ENCODE measurements around the gene SFMBT1.

The SFMBT1 gene

DNA sequence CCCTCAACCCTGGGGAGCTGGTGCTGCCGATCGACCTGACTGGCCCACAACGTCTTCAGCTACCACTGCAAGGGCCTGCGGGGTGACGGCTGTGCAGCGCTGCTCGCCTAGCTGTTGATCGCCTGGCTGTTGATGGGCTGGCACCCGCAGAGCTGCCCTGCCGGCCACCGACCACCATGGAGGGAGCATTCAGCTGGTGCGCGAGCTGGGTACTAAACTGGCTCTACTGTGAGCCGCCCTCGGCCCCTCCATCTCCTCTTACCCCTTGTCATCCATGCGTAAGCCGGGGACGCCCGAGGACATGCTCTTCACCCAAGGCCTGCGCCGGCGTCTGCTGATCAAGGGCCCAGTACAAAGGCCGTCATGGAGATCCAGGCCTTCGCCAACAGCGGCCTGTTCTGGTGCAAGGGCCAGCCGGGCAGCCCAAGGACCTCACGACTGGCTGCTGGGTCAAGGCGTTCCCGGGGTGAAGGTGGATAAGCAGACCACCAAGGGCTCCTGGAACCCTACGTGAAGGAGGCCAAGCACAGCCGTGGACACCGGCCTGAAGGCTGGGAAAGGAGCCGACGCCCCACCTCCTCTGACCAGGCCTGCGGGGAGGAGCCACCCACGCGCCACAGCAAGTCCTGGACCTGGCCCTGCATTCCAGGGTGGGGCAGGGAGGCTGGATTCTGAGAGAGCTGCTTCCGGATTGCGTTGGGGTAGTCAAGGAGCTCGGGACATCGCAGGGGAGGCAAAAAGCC, 46.9 kb downstream of the SFMBT1 start:
- DNase-seq (ENCODE audit: low read depth in 1 of 2, low spot score in 1 of 2) = no peak

DNA sequence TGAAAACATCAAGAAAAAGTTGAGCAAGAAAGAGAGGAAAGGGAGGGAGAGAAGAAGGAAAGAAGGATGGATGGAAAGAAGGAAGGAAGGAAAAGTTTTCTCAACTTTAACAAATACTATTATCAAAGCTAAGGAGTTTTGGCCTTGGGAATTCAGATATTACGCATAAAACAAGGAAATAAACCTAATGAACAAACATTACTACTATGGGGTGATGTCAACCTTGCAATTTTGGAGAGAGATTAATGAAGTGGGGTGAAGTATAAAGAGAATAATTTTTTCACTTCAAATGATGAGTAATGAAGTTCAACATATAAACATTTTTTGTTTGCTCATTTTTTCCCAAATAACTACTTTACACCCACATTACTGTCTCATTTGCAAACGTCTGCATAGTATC, 55.2 kb downstream of the SFMBT1 start:
- no peak for DNase-seq (ENCODE audit: low read depth in 1 of 2, low spot score in 1 of 2)

DNA sequence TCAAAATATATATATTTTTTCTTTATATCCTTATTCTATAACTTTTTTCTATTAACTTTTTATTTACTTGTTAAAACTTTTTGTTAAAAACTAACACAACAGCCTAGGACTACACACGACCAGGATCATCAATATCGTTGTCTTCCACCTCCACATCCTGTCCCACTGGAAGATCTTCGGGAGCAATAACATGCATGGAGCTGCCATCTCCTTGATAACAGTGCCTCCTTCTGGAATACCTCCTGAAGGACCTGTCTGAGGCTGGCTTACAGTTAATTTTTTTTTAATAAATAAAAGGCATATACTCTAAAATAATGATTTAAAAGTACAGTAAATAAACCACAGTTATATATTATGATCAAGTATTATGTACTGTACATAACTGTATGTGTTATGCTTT, 58.9 kb downstream of the SFMBT1 start:
- no peak for DNase-seq (ENCODE audit: low read depth in 1 of 2, low spot score in 1 of 2)

DNA sequence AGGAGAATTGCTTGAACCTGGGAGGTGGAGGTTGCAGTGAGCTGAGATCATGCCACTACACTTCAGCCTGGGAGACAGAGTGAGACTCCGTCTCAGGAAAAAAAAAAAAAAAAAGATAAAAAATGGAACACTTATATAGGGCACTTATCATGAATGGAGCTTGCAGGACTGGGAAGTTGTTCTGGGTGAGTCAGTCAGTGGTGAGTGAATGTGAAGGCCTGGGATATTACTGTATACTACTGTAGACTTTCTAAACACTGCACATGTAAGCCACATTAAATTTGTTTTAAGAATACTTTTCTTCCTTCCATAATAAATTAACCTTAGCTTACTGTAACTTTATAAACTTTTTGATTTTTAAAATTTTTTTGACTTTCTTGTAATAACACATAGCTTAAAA, 59.8 kb downstream of the SFMBT1 start:
- no peak for DNase-seq (ENCODE audit: low read depth in 1 of 2, low spot score in 1 of 2)

DNA sequence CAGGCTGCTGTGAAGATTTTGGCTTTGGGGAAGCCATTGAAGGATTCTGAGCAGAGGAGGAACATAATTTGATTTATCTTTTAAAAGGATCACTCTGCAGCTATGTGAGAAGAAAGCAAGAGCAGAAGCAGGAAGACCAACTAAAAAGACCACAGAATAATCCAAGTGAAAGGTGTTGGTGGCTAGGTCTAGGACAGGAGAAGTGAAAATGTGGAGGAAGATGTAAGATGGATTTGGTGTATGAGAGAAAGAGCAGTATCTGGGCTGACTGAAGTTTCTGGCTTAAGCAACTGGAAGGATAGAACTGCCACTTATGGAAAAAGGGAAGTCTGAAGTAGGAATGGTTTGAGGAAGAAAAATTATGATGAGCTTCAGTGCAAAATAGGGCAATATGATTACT, 62.0 kb downstream of the SFMBT1 start:
- no peak for DNase-seq (ENCODE audit: low read depth in 1 of 2, low spot score in 1 of 2)

DNA sequence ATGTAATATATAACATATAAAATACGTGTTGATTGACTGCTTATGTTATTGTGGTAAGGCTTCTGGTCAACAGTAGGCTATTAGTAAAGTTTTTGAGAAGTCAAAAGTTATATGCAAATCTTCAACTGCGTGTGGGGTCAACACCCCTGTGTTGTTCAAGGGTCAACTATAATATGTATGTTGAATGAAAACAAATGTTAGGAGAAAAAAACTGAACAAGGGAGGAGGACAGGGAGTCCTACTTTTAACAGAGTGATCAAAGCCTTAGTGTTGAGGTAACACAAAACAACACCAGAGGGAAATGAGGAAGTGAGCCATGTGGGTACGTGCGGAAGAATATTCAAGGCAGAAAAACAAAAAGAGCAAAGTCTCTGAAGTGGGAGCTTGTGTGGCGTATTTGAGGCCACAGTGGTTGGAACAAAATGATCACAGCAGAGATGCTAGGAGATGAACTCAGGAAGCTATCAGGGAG, 62.5 kb downstream of the SFMBT1 start:
- peak in 1 of 2 donors; percentile 25 for DNase-seq (ENCODE audit: low read depth in 1 of 2, low spot score in 1 of 2)

DNA sequence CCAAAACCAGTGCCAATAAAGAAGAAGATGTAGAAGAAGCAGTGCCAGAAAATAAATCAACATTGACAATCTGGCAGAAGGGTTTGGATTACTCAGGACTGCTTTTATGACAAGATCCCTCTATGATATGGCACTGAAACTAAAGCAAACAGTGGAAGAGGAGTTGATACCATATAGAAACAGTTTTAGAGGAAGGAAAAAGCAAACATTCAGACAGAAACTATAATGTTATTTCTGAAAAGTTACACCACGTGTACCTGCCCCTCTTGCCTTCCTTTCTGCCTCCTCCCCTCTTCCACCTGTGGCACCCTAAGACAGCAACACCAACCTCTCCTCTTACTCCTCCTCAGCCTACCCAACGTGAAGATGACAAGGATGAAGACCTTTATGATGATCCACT, 63.0 kb downstream of the SFMBT1 start:
- no peak for DNase-seq (ENCODE audit: low read depth in 1 of 2, low spot score in 1 of 2)

DNA sequence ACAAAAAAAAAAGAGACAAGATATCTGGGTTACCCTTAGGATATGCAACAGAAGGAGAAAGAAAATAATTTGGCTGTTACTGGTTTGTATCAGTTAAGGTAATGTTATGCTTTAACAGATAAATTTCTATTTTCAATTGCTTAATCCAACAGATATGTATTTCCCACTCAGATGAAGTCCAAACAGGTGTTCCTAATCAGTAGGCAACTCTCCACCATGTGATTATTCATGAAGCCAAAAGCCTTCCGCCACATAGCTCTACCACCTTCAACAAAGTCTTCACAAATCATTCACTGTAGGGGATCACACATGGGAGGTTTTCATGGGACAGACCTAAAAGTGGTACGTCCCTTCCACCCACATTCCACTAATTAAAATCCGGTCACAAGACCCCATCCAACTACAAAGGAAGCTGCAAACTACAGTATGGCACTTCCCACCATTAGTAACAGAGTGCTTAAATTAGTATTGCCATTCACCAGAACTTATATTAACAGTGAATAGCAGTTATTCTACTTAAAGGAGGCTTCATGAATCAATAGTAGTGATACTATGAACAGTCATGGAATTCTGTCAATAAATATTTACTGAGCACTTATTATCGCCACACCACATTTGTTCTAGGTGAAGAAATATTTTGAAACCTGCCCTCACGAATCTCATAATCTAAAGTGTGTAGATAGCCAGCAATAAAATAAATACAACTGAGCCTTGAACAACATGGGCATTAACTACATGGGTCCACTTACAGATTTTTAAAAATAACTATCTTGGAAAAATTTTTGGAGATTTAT, 66.5 kb downstream of the SFMBT1 start:
- no peak for DNase-seq (ENCODE audit: low read depth in 1 of 2, low spot score in 1 of 2)

DNA sequence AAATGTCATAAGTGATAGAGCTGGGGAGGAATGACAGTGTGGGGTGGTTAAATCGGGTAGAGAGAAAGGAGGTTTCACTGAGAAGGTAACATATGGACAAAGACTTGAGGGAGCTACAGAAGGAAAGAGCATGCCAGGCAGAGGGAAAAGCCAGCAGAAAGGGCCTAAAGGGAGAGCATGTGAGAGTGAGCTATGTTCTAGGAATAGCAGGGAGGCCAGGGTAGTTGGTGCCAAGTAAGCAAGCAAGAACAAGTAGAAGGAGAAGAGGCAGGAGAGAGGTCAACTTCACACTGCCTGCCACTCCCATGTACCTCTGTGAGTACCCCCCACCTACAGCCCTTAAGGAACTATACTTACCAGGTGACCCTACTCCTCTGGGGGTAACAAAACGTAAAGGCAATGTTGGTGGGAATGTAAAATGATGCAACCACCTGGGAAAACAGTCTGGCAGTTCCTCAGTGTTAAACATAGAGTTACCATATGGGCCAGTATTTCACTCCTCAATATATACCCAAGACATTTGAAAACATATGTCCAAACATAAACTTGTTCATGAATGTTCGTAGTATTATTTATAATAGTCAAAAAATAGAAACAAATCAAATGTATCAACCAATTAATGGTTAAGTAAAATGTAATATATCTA, 67.6 kb downstream of the SFMBT1 start:
- no peak for DNase-seq (ENCODE audit: low read depth in 1 of 2, low spot score in 1 of 2)

DNA sequence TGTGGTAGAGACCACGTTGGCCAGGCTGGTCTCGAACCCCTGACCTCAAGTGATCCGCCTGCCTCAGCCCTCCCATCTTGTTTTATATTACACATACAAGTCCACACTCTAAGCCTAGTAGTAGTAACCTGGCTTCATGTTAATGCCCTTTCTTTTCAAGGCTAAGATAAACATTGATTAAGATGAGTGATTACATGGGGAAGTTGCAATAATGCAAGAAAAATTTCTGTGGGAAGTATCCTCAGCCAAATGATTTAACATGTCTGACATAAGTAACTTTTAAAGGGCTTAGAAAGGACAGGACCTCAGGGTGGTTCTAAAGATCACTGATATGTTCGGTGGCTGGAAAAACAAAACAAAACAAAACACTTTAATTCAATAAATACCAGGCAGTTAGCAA, 72.1 kb downstream of the SFMBT1 start:
- DNase-seq (ENCODE audit: low read depth in 1 of 2, low spot score in 1 of 2) = no peak

DNA sequence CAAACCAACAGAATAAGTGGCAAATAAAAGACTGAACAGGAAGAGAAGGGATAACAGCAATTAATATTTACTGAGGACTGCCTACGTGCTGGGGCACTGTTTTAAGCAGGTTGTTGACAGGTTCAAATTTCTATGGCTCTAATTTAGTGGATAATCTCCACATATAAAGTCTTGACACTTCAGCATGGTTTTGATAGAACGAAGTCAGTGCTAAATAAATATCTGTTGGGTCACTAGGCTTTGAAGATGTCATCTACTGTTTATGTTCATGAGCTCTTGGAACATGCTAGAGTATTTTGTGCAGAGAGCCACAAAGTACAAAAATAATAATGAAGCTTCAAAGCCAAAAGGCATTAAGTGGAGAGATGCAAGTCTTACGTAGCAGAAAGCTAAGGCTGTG, 74.0 kb downstream of the SFMBT1 start:
- no peak for DNase-seq (ENCODE audit: low read depth in 1 of 2, low spot score in 1 of 2)

DNA sequence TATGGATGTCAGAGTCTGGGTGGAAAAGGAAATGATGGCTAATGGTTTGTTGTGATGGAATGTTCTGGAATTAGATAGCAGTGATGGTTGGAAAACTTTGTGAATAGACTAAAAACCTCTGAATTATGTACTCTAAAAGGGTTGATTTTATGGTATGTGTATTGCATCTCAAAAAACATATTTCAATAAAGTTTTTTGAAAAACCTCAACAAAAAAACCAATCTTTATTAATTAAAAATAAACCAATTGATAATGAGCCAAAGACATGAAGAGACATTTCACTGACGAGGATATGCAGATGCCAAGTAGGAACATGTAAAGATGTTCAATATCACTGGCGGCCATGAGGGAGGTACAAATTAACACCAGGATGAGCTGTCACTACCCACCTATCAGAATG, 78.5 kb downstream of the SFMBT1 start:
- DNase-seq (ENCODE audit: low read depth in 1 of 2, low spot score in 1 of 2) = no peak

DNA sequence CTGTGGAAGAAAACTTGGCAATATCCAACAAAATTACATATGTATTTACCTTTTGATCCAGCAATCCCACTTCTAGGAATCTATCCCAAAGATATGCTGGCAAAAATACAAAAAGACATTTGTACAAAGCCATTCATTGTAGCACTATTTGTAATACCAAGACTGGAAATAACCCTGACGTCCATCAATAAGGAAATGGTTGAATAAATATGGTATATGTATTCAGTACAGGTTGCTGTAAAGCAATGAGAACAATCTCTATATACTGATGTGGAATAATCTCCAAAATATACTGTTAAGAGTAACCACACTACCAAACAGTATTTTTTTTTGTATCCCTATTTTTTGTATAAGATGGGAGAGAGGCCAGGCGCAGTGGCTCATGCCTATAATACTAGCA, 83.7 kb downstream of the SFMBT1 start:
- no peak for DNase-seq (ENCODE audit: low read depth in 1 of 2, low spot score in 1 of 2)

DNA sequence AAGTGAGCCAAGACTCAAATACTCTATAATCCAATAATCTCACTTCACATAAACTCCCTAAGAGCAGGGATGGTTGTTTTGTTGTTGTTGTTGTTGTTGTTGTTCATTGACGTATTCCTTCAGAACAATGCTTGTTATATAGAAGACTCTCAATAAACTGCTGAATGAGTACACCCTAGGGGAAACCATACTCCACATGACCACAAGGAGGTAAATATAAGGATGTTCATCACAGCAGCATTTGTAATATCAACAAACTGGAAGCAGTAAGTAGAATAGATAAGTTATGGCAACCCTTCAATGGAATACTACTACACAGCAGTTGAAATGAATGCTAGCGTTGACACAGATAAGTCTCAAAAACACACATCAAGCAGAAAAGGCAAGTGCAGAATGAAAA, 86.1 kb downstream of the SFMBT1 start:
- no peak for DNase-seq (ENCODE audit: low read depth in 1 of 2, low spot score in 1 of 2)

DNA sequence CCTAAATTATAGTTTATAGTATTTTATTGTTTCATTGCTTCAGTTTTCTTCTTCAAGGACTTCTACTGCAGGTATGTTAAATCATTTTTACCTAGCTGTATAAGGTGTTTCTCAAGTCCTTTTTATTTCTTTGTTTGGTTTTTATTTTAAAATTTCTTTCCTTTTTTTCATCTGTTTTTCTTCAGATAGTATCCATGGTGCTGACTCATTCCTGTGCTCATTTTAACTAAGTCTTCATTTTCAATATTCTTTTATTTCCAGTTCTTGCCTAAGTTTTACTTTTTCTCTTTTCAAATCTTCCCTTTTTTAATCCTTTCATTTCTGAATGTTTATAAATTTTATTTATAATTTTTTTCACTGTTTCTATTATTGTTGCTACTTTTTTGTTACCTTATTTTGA, 106.3 kb downstream of the SFMBT1 start:
- no peak for DNase-seq (ENCODE audit: low read depth in 1 of 2, low spot score in 1 of 2)

DNA sequence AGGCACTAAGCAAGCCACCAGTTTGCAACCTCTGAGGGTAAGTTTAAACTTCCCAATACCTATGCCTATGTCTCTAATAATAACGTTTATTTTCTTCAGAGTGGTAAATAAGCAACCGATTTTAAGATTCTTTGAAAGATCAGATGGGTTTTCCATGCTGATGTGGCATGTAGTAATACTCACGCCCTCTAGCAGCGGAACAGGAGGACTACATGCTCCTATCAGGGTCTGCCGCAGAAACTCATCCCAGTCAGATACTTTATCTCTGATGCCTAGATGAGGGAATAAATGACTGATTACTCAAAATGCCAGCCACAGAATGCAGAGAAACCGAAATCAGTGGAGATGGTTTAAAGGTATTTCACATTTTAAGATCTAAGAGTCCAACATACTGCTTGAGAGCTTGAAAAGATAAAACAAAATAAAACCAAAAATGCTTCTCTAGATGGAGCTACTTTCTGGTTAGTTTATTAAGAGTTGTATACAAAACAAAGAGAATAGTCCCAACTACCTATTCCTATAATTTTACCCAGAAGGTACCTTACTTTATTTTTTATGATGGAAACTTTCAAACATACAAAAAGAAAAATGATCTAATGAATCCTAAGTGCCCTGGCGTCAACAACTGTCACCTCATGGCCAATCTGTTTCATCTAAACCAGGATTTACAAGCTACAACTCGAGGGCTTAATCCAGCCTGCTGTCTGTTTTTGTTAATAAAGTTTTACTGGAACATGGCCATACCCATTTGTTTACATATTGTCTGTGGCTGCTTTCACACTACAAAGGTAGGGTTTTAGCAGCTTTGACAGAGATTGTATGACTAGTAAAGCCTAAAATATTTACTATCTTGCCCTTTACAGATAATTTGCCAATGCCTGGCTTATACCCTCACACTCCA, 111.0 kb downstream of the SFMBT1 start:
- DNase-seq (ENCODE audit: low read depth in 1 of 2, low spot score in 1 of 2) = peak in 1 of 2 donors; percentile 16

DNA sequence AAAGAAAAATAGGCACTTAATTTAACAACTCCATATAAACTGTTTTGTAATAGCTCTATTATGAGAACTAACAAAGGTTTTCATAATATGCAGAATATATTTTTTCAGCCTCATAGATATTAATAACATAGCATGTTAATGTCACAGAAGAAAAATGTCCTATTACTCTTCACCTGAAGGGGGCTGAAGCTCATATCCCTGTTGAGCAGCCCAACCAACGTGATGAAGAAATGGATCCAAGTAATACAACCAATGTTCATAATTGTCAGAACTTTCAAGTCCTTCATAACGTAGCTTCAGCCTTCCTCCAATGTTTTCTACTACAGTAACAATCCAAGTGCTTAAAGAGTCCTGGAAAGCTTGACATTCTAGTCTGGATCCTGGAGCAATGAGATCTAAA, 114.0 kb downstream of the SFMBT1 start:
- DNase-seq (ENCODE audit: low read depth in 1 of 2, low spot score in 1 of 2) = no peak

DNA sequence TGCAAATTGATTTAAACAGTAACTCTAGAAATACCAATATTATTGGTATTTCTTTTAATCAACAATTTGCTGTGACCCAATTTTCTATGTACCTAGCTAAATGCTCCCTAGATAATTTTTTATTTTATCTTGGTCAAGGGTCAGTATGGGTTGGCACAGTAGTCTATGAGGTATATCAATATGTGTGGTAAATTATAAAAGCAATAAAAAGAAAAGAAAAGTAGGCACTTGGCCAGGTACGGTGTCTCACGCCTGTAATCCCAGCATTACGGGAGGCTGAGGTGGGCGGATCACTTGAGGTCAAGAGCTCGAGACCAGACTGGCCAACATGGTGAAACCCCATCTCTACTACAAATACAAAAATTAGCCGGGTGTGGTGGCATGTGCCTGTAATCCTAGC, 114.5 kb downstream of the SFMBT1 start:
- DNase-seq (ENCODE audit: low read depth in 1 of 2, low spot score in 1 of 2) = no peak

DNA sequence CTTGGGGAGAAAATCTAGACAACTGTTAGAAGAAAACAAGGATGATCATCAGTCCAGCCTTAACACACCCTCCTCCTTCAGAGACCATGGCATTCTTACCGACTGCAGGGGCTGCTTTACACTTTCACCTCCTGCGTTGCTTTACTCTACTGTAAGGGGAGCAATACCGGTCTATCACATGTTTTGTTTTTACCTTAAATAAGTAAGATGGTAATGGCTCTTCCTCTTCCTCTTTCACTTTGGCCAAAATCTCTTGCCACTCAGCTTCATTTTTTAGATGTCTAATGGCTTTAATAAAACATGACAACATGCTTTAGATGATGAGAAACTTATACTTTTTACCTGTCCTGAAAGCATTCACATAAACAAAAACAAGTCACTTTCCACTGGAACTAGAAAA, 115.1 kb downstream of the SFMBT1 start:
- DNase-seq (ENCODE audit: low read depth in 1 of 2, low spot score in 1 of 2) = no peak

DNA sequence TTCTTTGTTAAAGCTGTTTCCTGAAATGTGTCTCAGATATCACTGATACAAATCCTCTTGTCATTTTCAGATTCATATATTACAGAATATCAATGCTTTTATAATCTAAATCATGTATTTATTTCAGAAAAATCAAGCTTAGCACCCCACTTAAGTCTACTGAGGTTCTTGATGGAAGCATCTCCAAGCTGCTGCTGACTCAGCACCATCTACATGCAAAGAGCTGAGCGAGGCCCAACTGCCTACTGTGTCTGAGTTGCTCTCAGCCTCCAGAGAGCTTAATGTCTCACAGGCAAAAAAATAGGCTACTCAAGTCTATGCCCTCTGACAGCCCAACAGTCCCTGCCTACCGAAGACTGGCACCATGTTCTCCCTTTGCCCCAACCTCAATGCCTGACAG, 119.3 kb downstream of the SFMBT1 start:
- no peak for DNase-seq (ENCODE audit: low read depth in 1 of 2, low spot score in 1 of 2)

Data from activated T-helper 1 cell treated with anti-CD3 and anti-CD28 coated beads, Interleukin-2, amount 50 U/mL, for 16 hours (primary cell).